T-cell (primary cell): Measurements from ENCODE around the gene MMAB. TPM values are rescaled to one million over a fixed set of nuclear protein-coding genes. Genes with fewer than 3 reads are reported as not detected.

ENCODE experiments used
- ATAC-seq, 4 experiments: fragments of 200-7000 bp in 3 of 4; fragments of 150-1000 bp in 1 of 4; cut with Tn5 transposase; replicated peaks in 1 of 4; 1 replicate in 3 of 4; 2 replicates in 1 of 4; pipeline ENCODE4 v1.10.0; 2021; ENCODE audit warnings: moderate library complexity in 3 of 4, mild to moderate bottlenecking in 2 of 4, moderate number of reproducible peaks in 1 of 4
- CTCF ChIA-PET, 2 donors: fragments of 300-600 bp; sonication (Branson Sonifier 250); formaldehyde crosslinking; loops; one replicate each; lab custom pipeline; 2022; ENCODE audit warnings: antibody characterized with exemption in 2 of 2; lab: Charles Lee
- POLR2A ChIA-PET, 2 donors: fragments of 300-600 bp; sonication (Branson Sonifier 250); formaldehyde crosslinking; loops; one replicate each; lab custom pipeline; 2022; ENCODE audit warnings: antibody characterized with exemption in 2 of 2; lab: Charles Lee
- DNase-seq, 35 experiments: peaks; one replicate each; pipeline versions ENCODE4 v3.0.0 to v3.0.0-alpha.2; 2013 to 2023
- H3K27ac ChIP-seq: one replicate; pipeline ENCODE4 v1.5.1; 2013; ENCODE audit warnings: low read length
- H3K27me3 ChIP-seq, 2 experiments: replicated peaks in 1 of 2; 1 replicate in 1 of 2; 2 replicates in 1 of 2; pipeline versions ENCODE4 v1.6.1 to v1.7.0; 2013; ENCODE audit warnings: low read length in 1 of 2, mixed read lengths in 1 of 2; ENCODE audit not compliant: control insufficient read depth in 2 of 2, insufficient read depth in 2 of 2; ENCODE audit errors: extremely low read depth in 1 of 2
- H3K36me3 ChIP-seq, 2 donors: 1 replicate in 1 of 2; 2 replicates in 1 of 2; pipeline versions ENCODE4 v1.6.1 to v1.7.0; 2013; ENCODE audit warnings: low read length in 1 of 2; ENCODE audit not compliant: control insufficient read depth in 2 of 2, insufficient read depth in 1 of 2; ENCODE audit errors: extremely low read depth in 1 of 2
- H3K4me1 ChIP-seq, 2 experiments: 1 replicate in 1 of 2; 2 replicates in 1 of 2; pipeline versions ENCODE4 v1.6.1 to v1.7.0; 2013; ENCODE audit warnings: low read length in 2 of 2, mixed read lengths in 1 of 2; ENCODE audit not compliant: insufficient read depth in 2 of 2, control insufficient read depth in 1 of 2; ENCODE audit errors: extremely low read depth in 1 of 2
- H3K4me3 ChIP-seq, 2 donors: 1 replicate in 1 of 2; 2 replicates in 1 of 2; pipeline versions ENCODE4 v1.5.1 to v1.7.0; 2013; ENCODE audit warnings: mild to moderate bottlenecking in 2 of 2, low read length in 1 of 2, moderate library complexity in 1 of 2; ENCODE audit not compliant: control insufficient read depth in 1 of 2; ENCODE audit errors: extremely low read depth in 1 of 2
- H3K9me3 ChIP-seq: 2 replicates; pipeline ENCODE4 v1.7.0; 2013
- H3K27ac Mint-ChIP-seq, 2 donors: one replicate each; pipeline ENCODE4 v1.8.0; 2020 to 2021; ENCODE audit warnings: mild to moderate bottlenecking in 2 of 2, mixed read lengths in 2 of 2
- H3K27me3 Mint-ChIP-seq, 2 donors: one replicate each; pipeline ENCODE4 v1.8.0; 2021 to 2022; ENCODE audit warnings: mixed read lengths in 2 of 2
- H3K36me3 Mint-ChIP-seq: one replicate; pipeline ENCODE4 v1.8.0; 2021; ENCODE audit warnings: mixed read lengths
- H3K4me1 Mint-ChIP-seq, 3 donors: one replicate each; pipeline ENCODE4 v1.8.0; 2020 to 2022; ENCODE audit warnings: mixed read lengths in 3 of 3, mild to moderate bottlenecking in 1 of 3
- H3K4me3 Mint-ChIP-seq, 3 donors: one replicate each; pipeline ENCODE4 v1.8.0; 2020 to 2022; ENCODE audit warnings: mild to moderate bottlenecking in 3 of 3, mixed read lengths in 3 of 3, moderate library complexity in 3 of 3
- H3K9me3 Mint-ChIP-seq, 3 donors: one replicate each; pipeline ENCODE4 v1.8.0; 2020 to 2022; ENCODE audit warnings: mixed read lengths in 3 of 3
- WGBS: methylation state at CpG from one replicate; pipeline ENCODE4 v1.1.5; 2013; ENCODE audit warnings: missing lambda C conversion rate; ENCODE audit not compliant: insufficient coverage; 5-methylcytosine and 5-hydroxymethylcytosine counted together
- total RNA-seq, 35 experiments: library from RNA in 6 of 35; stranded (reverse) in 6 of 35; fragments of 120-200 nt in 1 of 35; gene quantifications; one replicate each; pipeline versions ENCODE4 v1.2.1 to v1.2.4 and lab custom pipeline; 2013 to 2026

Gene MMAB
- total RNA-seq, 5 donors from 2014 or later (not counting 1 experiment from before 2014, with no cell fraction given) = 11.4 to 23.2 (median 15.2) TPM

DNA sequence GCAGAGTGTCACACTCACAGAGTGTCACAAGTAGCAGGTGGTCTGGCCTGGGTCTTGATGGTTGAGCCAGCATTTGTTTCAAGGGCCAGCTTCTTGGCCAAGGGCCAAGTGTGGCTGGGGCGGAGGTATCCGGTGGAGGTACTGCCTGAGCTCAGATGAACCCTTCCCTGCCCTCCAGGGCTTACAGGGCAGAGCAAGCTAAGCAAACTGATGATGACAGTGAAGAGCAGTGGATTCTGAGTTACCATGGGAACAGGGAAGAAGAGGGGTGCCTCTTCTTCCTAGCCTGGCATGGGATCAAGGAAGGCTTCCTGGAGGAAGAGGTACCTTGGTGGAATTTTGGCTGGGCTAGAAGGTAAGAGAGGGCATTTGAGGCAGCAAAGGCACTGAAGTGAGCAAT is 36.0 kb upstream of the MMAB start:
- Mint-ChIP-seq H3K27ac (no peak overlapping the region), H3K9me3 (no peaks in the 10 kb centered on the region), H3K36me3 (no peaks in the 10 kb centered on the region), H3K4me1 (peaks cover 0 to under 1% (median 0%) of the 10 kb centered on the region in 3 donors), H3K4me3 (no peak overlapping the region), H3K27me3 (peaks cover 12 to 46% of the 10 kb centered on the region in 2 donors)
- Histone ChIP-seq H3K4me1 (no peaks in the 10 kb centered on the region), H3K4me3 (no peak overlapping the region), H3K9me3 (no peaks in the 10 kb centered on the region), H3K36me3 (no peaks in the 10 kb centered on the region), H3K27me3 (peaks cover 6 to 60% of the 10 kb centered on the region in 2 experiments), H3K27ac (no peak overlapping the region)
- ChIA-PET CTCF (interaction anchor here in 1 of 2 donors (0.6 to 1.0 kb wide), 2 partner anchors 12 to 366 kb away, joined by 3 to 4 read pairs; no protein-coding TSS in a partner anchor), POLR2A (no interaction called here)
- 80% methylated on average over 1 of the region's 2 CpGs for WGBS
- ATAC-seq = no peak
- DNase-seq = no peak

DNA sequence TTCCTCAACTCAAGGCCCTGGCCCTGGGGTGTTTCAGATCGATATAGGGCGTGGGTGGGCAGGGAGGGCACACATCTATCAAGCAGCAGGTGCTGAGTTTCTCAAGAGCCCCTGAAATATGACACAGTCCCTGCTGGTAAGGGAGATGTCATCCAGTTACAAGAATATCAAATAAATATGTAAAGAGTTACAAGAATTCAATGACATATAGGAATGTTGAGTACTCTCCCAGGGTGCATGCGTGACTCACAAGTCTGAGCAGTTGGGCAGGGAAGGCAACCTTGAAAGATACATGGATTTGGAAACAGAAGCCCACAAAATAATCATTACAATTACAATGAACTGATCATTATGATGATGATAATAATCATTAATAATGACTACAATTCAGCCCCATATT is 35.5 kb upstream of the MMAB start:
- POLR2A ChIA-PET = no interaction called here
- H3K9me3 Mint-ChIP-seq = no peaks in the 10 kb centered on the region
- CTCF ChIA-PET = interaction anchor here in 1 of 2 donors (0.6 to 1.0 kb wide), 2 partner anchors 11 to 12 kb away, joined by 3 to 4 read pairs; no protein-coding TSS in a partner anchor

DNA sequence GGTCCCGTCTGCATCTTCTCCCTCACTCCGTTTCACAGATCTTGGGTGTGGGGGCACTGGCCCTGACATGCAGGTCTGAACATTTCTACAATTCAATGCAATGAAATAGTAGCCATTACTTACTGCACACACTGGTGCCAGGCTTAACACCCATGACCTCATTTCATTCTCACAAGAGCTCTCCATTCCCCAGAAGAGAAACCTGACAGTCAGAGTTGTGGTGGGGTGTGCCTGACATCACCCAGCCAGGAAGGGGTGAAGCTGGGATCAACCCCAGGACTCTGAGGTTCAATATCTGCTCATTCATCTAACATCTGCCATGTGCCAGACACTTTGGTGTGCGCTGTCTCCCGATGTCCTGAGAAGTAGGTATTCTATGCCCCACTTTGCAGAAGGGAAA is 35.0 kb upstream of the MMAB start:
- peaks cover 6 to 59% of the 10 kb centered on the region in 2 experiments for H3K27me3 ChIP-seq
- Mint-ChIP-seq H3K36me3 (no peaks in the 10 kb centered on the region), H3K9me3 (no peaks in the 10 kb centered on the region), H3K4me1 (peaks cover 0 to 7% (median 0%) of the 10 kb centered on the region in 3 donors), H3K27ac (no peak overlapping the region), H3K27me3 (peaks cover 12 to 37% of the 10 kb centered on the region in 2 donors), H3K4me3 (no peak overlapping the region)
- peaks cover 0 to 3% of the 10 kb centered on the region in 2 experiments for H3K4me1 ChIP-seq
- H3K4me3 ChIP-seq = no peak overlapping the region
- DNase-seq (no peak), ATAC-seq (no peak)
- no peaks in the 10 kb centered on the region for H3K9me3 ChIP-seq
- CTCF ChIA-PET = interaction anchor here in 1 of 2 donors (0.6 kb wide), 1 partner anchor 13 kb away, joined by 4 read pairs; no protein-coding TSS in a partner anchor
- WGBS = 74% methylated on average over 3 of the region's 4 CpGs
- no peak overlapping the region for H3K27ac ChIP-seq
- no peaks in the 10 kb centered on the region for H3K36me3 ChIP-seq
- POLR2A ChIA-PET = no interaction called here

More for the DNA sequence above, 35.5 kb upstream of the MMAB start:
- Mint-ChIP-seq H3K27me3 (peaks cover 12 to 42% of the 10 kb centered on the region in 2 donors), H3K4me3 (no peak overlapping the region), H3K27ac (no peak overlapping the region), H3K4me1 (peaks cover 0 to 4% (median 0%) of the 10 kb centered on the region in 3 donors), H3K36me3 (no peaks in the 10 kb centered on the region)
- Histone ChIP-seq H3K4me1 (peaks cover 0 to 3% of the 10 kb centered on the region in 2 experiments), H3K36me3 (no peaks in the 10 kb centered on the region), H3K4me3 (no peak overlapping the region), H3K9me3 (no peaks in the 10 kb centered on the region), H3K27ac (no peak overlapping the region), H3K27me3 (peaks cover 6 to 60% of the 10 kb centered on the region in 2 experiments)
- WGBS = no CpG with 5 or more reads among the region's 3 CpGs
- ATAC-seq (no peak), DNase-seq (no peak)

DNA sequence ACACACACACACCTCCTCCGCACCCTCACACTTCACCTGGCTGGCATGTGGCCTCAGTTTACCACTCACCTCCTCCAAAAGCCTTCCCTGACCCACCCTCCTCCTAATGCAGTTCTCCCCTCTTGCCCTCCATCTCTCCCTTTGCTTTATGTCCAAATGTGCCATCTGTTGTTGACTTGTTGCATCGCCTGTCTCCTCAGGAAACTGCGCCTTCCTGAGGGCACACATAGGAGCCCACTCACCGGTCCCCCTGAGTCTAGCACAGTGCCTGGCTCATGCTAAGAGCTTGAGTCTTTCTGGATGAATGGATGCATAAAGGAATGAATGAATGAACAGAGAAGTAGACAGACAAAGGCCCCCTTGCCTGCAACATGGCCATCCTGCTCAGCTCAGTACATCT is 34.3 kb upstream of the MMAB start:
- H3K36me3 Mint-ChIP-seq = no peaks in the 10 kb centered on the region
- peaks cover 12 to 33% of the 10 kb centered on the region in 2 donors for H3K27me3 Mint-ChIP-seq
- no peak overlapping the region for H3K4me3 Mint-ChIP-seq
- ChIA-PET CTCF (no interaction called here), POLR2A (no interaction called here)
- no peak overlapping the region for H3K27ac Mint-ChIP-seq
- Histone ChIP-seq H3K4me3 (no peak overlapping the region), H3K9me3 (no peaks in the 10 kb centered on the region), H3K27ac (no peak overlapping the region), H3K27me3 (peaks cover 6 to 53% of the 10 kb centered on the region in 2 experiments), H3K4me1 (peaks cover 0 to 3% of the 10 kb centered on the region in 2 experiments), H3K36me3 (no peaks in the 10 kb centered on the region)
- 78% methylated on average over 3 of the region's 4 CpGs for WGBS
- no peak for DNase-seq
- no peaks in the 10 kb centered on the region for H3K9me3 Mint-ChIP-seq
- peaks cover 0 to 7% (median 0%) of the 10 kb centered on the region in 3 donors for H3K4me1 Mint-ChIP-seq
- ATAC-seq = no peak

DNA sequence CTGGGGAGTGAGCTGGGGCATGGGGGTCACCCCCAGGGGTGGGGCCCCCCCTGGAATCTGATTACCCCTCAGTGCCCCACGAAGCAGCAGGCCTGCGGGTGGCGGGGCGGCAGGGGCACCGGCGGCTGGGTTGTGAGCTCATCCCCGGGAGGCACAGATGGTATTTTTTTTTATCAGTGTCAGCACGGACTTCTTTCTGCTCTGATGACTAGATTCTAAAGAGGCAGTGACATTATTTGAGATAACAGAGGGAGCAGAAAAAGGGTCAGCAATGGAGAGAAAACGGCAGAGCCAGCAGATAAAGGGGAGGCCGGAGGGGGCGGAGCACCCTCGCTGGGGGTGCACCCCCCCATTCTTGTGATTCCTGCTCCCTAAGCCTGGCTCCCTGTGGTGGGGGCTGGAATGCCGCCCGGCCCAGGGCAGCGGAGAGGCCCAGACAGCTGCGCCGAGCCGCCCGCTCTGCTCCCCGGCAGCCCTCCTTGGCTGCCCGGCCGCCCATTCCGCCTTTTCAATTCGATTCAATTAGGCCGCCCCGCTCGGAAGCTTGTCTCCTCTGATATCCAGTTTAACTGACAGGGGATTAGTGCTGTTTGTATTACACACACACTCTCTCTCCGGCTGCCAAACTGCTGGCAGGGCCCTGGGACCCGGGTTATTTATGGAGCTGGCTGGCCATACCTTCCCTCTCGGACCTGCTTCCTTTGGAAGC is 33.2 kb upstream of the MMAB start:
- no peaks in the 10 kb centered on the region for H3K9me3 ChIP-seq
- ChIA-PET CTCF (no interaction called here), POLR2A (no interaction called here)
- peaks cover 6 to 42% of the 10 kb centered on the region in 2 experiments for H3K27me3 ChIP-seq
- no peak overlapping the region for H3K4me3 ChIP-seq
- H3K27ac ChIP-seq = no peak overlapping the region
- no peaks in the 10 kb centered on the region for H3K9me3 Mint-ChIP-seq
- WGBS = 48% methylated on average over 27 of the region's 30 CpGs
- no peak overlapping the region for H3K27ac Mint-ChIP-seq
- H3K36me3 Mint-ChIP-seq = no peaks in the 10 kb centered on the region
- H3K4me1 Mint-ChIP-seq = peaks cover 0 to 7% (median 0%) of the 10 kb centered on the region in 3 donors
- DNase-seq (no peak), ATAC-seq (no peak)
- H3K4me3 Mint-ChIP-seq = no peak overlapping the region
- peaks cover 12 to 25% of the 10 kb centered on the region in 2 donors for H3K27me3 Mint-ChIP-seq
- H3K36me3 ChIP-seq = no peaks in the 10 kb centered on the region
- peaks cover 0 to 3% of the 10 kb centered on the region in 2 experiments for H3K4me1 ChIP-seq

DNA sequence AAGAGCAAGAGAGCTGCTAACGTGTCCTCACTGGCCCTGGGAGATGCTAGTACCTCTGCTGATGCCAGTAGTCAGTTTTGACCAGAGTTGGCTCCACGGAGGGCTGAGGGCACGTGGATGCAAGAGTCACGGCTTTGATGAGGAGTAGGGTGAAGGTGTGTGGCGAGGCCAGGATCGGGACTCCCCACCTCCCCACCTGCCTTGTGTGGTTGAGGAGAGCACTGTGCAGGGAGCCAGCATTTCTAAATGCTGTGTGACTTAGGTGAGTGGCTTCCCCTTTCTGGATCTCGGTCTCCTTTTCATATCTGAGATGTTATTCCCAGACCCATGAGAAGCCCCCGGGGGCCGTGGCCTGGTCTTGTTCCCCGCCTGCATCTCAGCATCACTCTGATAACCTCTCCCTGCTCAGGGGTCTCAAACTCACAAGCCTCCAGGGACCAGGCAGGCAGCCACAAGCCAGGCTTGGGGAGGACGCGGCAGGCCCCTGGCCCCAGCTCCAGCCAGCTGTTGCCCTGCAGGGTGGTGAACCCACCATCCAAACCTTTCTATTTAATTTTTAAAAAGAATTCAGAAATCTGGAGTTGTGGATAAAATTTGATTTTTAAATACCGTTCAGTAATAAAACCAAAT is 32.4 kb upstream of the MMAB start:
- Mint-ChIP-seq H3K4me3 (no peak overlapping the region), H3K27me3 (peaks cover 12 to 24% of the 10 kb centered on the region in 2 donors), H3K9me3 (no peaks in the 10 kb centered on the region), H3K4me1 (peaks cover 0 to 7% (median 0%) of the 10 kb centered on the region in 3 donors), H3K36me3 (no peaks in the 10 kb centered on the region), H3K27ac (no peak overlapping the region)
- H3K36me3 ChIP-seq = no peaks in the 10 kb centered on the region
- no peak overlapping the region for H3K27ac ChIP-seq
- DNase-seq = no peak
- ChIA-PET CTCF (no interaction called here), POLR2A (no interaction called here)
- H3K4me3 ChIP-seq = no peak overlapping the region
- H3K27me3 ChIP-seq = peaks cover 6 to 34% of the 10 kb centered on the region in 2 experiments
- no peak for ATAC-seq
- no peaks in the 10 kb centered on the region for H3K9me3 ChIP-seq
- peaks cover 0 to 3% of the 10 kb centered on the region in 2 experiments for H3K4me1 ChIP-seq
- WGBS = 80% methylated on average over 7 of the region's 13 CpGs
